ENCODE data around the gene SMAGP.

GRCh38 chr12:51285843-51286242 is 15.6 kb upstream of the SMAGP start:
- TF ChIP-seq POLR2A (IDR thresholded peaks at IDR 0.05; ENCODE audit: low read depth, low read length) (no peak), RFX5 (IDR thresholded peaks at IDR 0.05; ENCODE audit: low read depth, low read length) (no peak), CEBPB (IDR thresholded peaks at IDR 0.05; ENCODE audit: low read depth, low read length) (no peak), CTCF (conservative IDR thresholded peaks at IDR 0.05; ENCODE audit: low read depth, low read length) (no peak), FOS (IDR thresholded peaks at IDR 0.05; ENCODE audit: low read depth, low read length) (no peak), CHD1 (IDR thresholded peaks at IDR 0.05; ENCODE audit: low read depth, low read length) (no peak), MXI1 (IDR thresholded peaks at IDR 0.05; ENCODE audit: borderline replicate concordance, low read depth, low read length) (no peak), ELK1 (IDR thresholded peaks at IDR 0.05; ENCODE audit: borderline replicate concordance, low read depth, low read length) (no peak)

Measured in IMR-90 (cell line).